Occipital lobe (tissue), 2 donors: ENCODE results near the gene HSP90AB1. TPM values are rescaled to one million over a fixed set of nuclear protein-coding genes. Genes with fewer than 3 reads are reported as not detected.

Source experiments
- DNase-seq: peaks from one replicate; lab custom pipeline; 2025; lab: John Stamatoyannopoulos, UW
- total RNA-seq: library from RNA; depleted of rRNA; stranded (reverse); fragments of >200 nt; gene quantifications from one replicate; pipeline ENCODE4 v1.2.3, GENCODE V29; 2014

Gene HSP90AB1
- total RNA-seq, 1 donor from 2014 or later = 440 TPM

- DNase-seq = no peak
These were observed 8.4 kb downstream of the HSP90AB1 start for GRCh38 chr6:44255105-44255808.

GRCh38 chr6:44255871-44256774, 9.2 kb downstream of the HSP90AB1 start:
- no peak for DNase-seq

GRCh38 chr6:44256775-44257024, 9.8 kb downstream of the HSP90AB1 start:
- no peak for DNase-seq

GRCh38 chr6:44257025-44257752, 10.3 kb downstream of the HSP90AB1 start, which contains the start of gene SLC35B2:
TSS of gene SLC35B2 (minus strand) at chr6:44257528. CDS start at chr6:44257410, 118 bp downstream.
- peak; percentile 76 for DNase-seq

- no peak for DNase-seq
These were observed 10.9 kb downstream of the HSP90AB1 start for GRCh38 chr6:44257753-44258324.

- DNase-seq = no peak
These were observed 11.5 kb downstream of the HSP90AB1 start for GRCh38 chr6:44258325-44258863.

- DNase-seq = no peak
These were observed 12.0 kb downstream of the HSP90AB1 start for GRCh38 chr6:44258921-44259320.

- DNase-seq = no peak
These were observed 13.1 kb downstream of the HSP90AB1 start for GRCh38 chr6:44260011-44260410.

GRCh38 chr6:44260451-44261297, 13.8 kb downstream of the HSP90AB1 start:
- no peak for DNase-seq

GRCh38 chr6:44261581-44261980, 14.7 kb downstream of the HSP90AB1 start:
- no peak for DNase-seq

- no peak for DNase-seq
These were observed 15.8 kb downstream of the HSP90AB1 start for GRCh38 chr6:44262467-44263353.

- DNase-seq = no peak
These were observed 16.6 kb downstream of the HSP90AB1 start for GRCh38 chr6:44263354-44264100.

GRCh38 chr6:44264154-44265006, 17.5 kb downstream of the HSP90AB1 start:
- DNase-seq = no peak

- peak; percentile 89 for DNase-seq
These were observed 18.3 kb downstream of the HSP90AB1 start, which contains the start of gene NFKBIE for GRCh38 chr6:44265007-44265721. TSS of gene NFKBIE (minus strand) at chr6:44265551. CDS start at chr6:44265346, 205 bp downstream.

GRCh38 chr6:44265722-44266233, 18.9 kb downstream of the HSP90AB1 start:
- no peak for DNase-seq

- DNase-seq = no peak
These were observed 19.4 kb downstream of the HSP90AB1 start for GRCh38 chr6:44266347-44266746.

- no peak for DNase-seq
These were observed 20.4 kb downstream of the HSP90AB1 start for GRCh38 chr6:44267252-44267651.
